SKM-1 treated with dmso at 0.1 percent for 144 hours (cell line): ENCODE results near the gene VBP1.
"Not testable (repeated sequence)": the region's sequence is repeated elsewhere in the genome, so short reads cannot be mapped to it uniquely, and the experiment has no call there.

Source experiments
- DNase-seq: peaks from one replicate; lab custom pipeline; 2025; ENCODE audit not compliant: unreplicated experiment; lab: John Stamatoyannopoulos, UW

VBP1 gene

GRCh38 chrX:155263854-155264628 lies 47.8 kb downstream of the VBP1 start, which contains the start of gene RAB39B:
RAB39B (minus strand) TSS chrX:155264491; CDS start chrX:155264288, 203 bp downstream.
- DNase-seq = peak; percentile 4

GRCh38 chrX:155266439-155266838 lies 50.2 kb downstream of the VBP1 start:
- DNase-seq = no peak

GRCh38 chrX:155267995-155268394 lies 51.7 kb downstream of the VBP1 start:
- DNase-seq = not testable (repeated sequence)

- DNase-seq = no peak
Measured at GRCh38 chrX:155270969-155271368, 54.7 kb downstream of the VBP1 start.

- DNase-seq = no peak
Measured at GRCh38 chrX:155279873-155280272, 63.6 kb downstream of the VBP1 start.
